Bronchial epithelial cell (primary cell): ENCODE data around the gene MPRIP. TPM values are rescaled to one million over a fixed set of nuclear protein-coding genes. Genes with fewer than 3 reads are reported as not detected.

ENCODE experiments used
- DNase-seq: peaks from one replicate; pipeline ENCODE4 v3.0.0-alpha.2; 2010; ENCODE audit warnings: low read depth
- FAIRE-seq: peaks from 2 replicates; lab custom pipeline; 2011; peaks lifted over from hg19 to GRCh38; lab: Jason Lieb, UNC
- H3K27me3 ChIP-seq: 2 replicates; pipeline ENCODE4 v1.5.1; 2011; ENCODE audit warnings: low read length; ENCODE audit not compliant: control insufficient read depth, insufficient read depth
- H3K36me3 ChIP-seq: 2 replicates; pipeline ENCODE4 v1.5.1; 2011; ENCODE audit warnings: low read length; ENCODE audit not compliant: control insufficient read depth, insufficient read depth
- H3K4me3 ChIP-seq: 2 replicates; pipeline ENCODE4 v1.5.1; 2011; ENCODE audit warnings: mild to moderate bottlenecking, low read depth, low read length, control low read depth
- total RNA-seq: library from RNA; depleted of rRNA; stranded (reverse); fragments of >200 nt; gene quantifications from 2 replicates; pipeline ENCODE4 v1.2.1, GENCODE V29; 2014
- TF ChIP-seq, protein P1 (sequence below): IDR thresholded peaks from 2 replicates; pipeline ENCODE4 v1.5.1; 2011; ENCODE audit warnings: mild to moderate bottlenecking, moderate library complexity, low read length, control low read depth, inconsistent platforms; ENCODE audit not compliant: insufficient read depth, severe bottlenecking

The MPRIP gene
- total RNA-seq, 1 donor from 2014 or later: 183 TPM

DNA sequence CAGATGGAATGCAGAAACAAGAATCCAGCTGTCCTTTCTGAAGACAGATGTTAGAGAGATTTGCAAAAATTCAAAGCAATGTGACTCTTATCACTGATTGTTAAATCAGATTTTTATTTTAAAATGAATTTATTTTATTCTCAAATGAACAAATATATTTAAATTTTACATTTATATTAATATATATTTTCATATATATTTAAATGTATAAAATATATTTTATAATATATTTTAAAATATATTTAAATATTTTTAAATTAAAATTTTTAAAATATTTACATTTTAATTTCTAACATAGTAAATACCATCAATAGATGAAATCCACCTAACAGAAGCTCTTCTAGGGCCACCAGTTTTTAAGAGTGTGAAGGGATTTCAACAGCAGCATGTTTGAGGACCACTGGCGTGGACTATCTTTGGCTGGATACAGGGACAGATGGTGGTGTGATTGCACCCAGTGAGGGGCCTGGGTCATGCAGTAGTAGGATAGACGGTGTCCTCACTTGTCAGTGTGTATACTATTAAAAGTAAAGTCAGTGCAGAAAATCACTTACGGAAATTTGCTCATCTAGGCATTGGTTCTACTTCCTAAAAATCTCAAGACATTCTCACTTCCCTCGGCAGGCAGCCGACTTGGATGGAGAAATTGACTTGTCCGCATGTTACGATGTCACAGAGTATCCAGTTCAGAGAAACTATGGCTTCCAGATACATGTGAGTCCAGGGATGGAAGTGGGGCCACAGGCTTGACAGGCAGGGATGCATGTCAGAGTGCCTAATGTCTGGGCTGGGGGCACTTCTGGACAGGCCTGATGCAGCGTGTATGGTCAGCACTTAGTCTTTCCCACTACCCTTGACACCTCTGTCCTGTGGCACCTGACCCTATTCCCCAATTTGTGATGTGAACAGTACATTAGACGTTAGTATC lies 107.5 kb downstream of the MPRIP start:
- DNase-seq (no peak), FAIRE-seq (peak; percentile 62)
- Histone ChIP-seq H3K36me3 (peaks cover 54% of the 10 kb centered on the region), H3K4me3 (no peak overlapping the region), H3K27me3 (no peaks in the 10 kb centered on the region)
- TF ChIP-seq, protein P1, sequence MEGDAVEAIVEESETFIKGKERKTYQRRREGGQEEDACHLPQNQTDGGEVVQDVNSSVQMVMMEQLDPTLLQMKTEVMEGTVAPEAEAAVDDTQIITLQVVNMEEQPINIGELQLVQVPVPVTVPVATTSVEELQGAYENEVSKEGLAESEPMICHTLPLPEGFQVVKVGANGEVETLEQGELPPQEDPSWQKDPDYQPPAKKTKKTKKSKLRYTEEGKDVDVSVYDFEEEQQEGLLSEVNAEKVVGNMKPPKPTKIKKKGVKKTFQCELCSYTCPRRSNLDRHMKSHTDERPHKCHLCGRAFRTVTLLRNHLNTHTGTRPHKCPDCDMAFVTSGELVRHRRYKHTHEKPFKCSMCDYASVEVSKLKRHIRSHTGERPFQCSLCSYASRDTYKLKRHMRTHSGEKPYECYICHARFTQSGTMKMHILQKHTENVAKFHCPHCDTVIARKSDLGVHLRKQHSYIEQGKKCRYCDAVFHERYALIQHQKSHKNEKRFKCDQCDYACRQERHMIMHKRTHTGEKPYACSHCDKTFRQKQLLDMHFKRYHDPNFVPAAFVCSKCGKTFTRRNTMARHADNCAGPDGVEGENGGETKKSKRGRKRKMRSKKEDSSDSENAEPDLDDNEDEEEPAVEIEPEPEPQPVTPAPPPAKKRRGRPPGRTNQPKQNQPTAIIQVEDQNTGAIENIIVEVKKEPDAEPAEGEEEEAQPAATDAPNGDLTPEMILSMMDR: no peak

DNA sequence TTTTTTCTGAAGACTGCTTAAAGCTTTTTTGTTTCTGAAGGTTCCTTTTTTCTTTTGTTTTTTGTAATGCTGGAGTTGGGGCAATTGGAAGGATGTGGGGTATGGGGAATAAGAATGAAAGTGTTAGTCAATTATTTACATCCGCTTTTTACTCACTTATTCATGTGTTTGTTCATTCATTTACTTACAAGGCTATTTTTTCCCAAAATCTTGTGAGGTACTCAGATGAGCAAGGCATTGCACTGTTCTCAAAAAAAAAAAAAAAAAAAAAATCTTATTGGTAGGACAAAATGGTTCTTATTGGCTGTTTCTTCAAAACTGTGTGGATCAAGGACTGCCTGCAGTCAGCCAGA lies 108.2 kb downstream of the MPRIP start:
- TF ChIP-seq, protein P1: no peak
- no peak for FAIRE-seq
- no peak overlapping the region for H3K4me3 ChIP-seq
- no peaks in the 10 kb centered on the region for H3K27me3 ChIP-seq
- no peak for DNase-seq
- peaks cover 48% of the 10 kb centered on the region for H3K36me3 ChIP-seq

DNA sequence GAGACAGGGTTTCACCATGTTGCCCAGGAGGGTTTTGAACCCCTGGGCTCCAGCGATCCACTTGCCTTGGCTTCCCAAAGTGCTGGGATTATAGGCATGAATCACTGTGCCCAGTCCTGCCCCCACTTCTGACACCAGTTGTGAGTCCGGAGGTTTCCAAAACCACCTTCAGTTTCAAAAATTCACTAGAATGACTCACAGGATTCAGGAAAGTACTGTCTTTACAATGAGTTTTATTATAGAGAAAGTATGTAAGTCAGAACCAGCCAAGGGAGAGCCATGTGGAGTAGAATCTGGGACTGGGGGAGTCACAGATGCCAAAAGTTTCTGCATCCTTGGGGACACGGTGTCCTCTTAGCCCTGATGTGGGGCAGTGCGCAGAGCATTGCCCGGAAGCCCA lies 108.8 kb downstream of the MPRIP start:
- Histone ChIP-seq H3K36me3 (peaks cover 43% of the 10 kb centered on the region), H3K4me3 (no peak overlapping the region), H3K27me3 (no peaks in the 10 kb centered on the region)
- TF ChIP-seq, protein P1: no peak
- FAIRE-seq: no peak
- DNase-seq: peak; percentile 82

DNA sequence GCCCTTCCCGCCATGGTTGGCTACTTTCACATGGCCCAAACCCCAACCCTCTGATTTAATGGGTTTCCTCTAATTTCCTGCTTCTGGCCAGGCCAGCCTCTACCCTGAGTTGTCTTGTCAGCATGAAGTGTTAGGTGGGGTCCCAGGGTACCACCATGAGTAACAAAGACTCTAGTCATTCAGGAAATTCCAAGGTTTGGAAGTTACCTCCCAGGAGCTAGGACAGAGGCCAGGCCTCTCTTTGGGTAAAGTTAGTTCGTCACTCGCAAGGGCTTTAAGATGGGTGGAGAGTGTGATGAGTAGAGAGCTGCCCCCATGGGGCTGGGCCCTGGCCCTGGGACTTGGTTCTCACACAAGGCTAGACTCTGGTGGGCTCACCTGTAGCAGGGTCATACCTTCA lies 109.3 kb downstream of the MPRIP start:
- FAIRE-seq: no peak
- TF ChIP-seq, protein P1: no peak
- DNase-seq: peak; percentile 57
- H3K36me3 ChIP-seq: peaks cover 39% of the 10 kb centered on the region
- no peaks in the 10 kb centered on the region for H3K27me3 ChIP-seq
- no peak overlapping the region for H3K4me3 ChIP-seq

DNA sequence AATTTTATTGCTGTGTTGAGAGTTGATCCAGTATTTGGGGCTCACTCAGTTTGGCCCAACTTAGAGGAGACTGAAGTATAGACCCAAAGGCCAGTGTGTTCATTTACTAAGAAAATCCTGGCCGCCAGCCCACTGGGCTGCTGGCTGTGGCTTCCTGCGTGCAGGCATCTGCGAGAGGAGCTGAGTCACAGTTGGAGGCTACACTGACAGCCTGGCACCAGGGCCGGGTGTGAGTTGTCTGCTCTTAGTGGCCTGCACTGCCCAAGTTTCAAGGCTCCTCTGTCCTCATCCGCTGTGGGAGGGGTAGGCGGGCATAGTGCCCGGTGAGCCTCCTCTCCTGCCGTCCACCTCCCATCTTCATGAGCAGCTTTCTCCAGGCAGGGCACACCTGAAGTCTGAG lies 109.7 kb downstream of the MPRIP start:
- Histone ChIP-seq H3K36me3 (peaks cover 39% of the 10 kb centered on the region), H3K27me3 (no peaks in the 10 kb centered on the region), H3K4me3 (no peak overlapping the region)
- TF ChIP-seq, protein P1: no peak
- peak; percentile 88 for DNase-seq
- FAIRE-seq: peak; percentile 43
